ENCODE data around the gene PATE2. TPM values are rescaled to one million over a fixed set of nuclear protein-coding genes. Genes with fewer than 3 reads are reported as not detected.

The PATE2 gene
- under 1 TPM in 1 of 4 donors, not detected in 3; 0.85 TPM for total RNA-seq

- DNase-seq = no peak
- intact Hi-C loops (cut with DNase I; ENCODE audit: low total_unique reads) = no loop called here
- no peaks in the 10 kb centered on the region for H3K27me3 ChIP-seq
- TF ChIP-seq, protein P1, sequence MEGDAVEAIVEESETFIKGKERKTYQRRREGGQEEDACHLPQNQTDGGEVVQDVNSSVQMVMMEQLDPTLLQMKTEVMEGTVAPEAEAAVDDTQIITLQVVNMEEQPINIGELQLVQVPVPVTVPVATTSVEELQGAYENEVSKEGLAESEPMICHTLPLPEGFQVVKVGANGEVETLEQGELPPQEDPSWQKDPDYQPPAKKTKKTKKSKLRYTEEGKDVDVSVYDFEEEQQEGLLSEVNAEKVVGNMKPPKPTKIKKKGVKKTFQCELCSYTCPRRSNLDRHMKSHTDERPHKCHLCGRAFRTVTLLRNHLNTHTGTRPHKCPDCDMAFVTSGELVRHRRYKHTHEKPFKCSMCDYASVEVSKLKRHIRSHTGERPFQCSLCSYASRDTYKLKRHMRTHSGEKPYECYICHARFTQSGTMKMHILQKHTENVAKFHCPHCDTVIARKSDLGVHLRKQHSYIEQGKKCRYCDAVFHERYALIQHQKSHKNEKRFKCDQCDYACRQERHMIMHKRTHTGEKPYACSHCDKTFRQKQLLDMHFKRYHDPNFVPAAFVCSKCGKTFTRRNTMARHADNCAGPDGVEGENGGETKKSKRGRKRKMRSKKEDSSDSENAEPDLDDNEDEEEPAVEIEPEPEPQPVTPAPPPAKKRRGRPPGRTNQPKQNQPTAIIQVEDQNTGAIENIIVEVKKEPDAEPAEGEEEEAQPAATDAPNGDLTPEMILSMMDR (IDR thresholded peaks at IDR 0.05) = no peak
- no peak for TF ChIP-seq POLR2A (IDR thresholded peaks at IDR 0.05)
- H3K9me3 ChIP-seq = no peaks in the 10 kb centered on the region
- no peak within 1 kb of the TSS for H3K4me3 ChIP-seq
- H3K36me3 ChIP-seq = no peaks in the 10 kb centered on the region
- no peak within 1 kb of the TSS for H3K27ac ChIP-seq
- H3K4me1 ChIP-seq = no peaks in the 10 kb centered on the region
Observed at GRCh38 chr11:125778728-125779127, at the start of gene PATE2. Gene PATE2 (minus strand): TSS chr11:125778828. CDS start chr11:125778773, 55 bp downstream.

GRCh38 chr11:125807909-125808308, 29.3 kb upstream of the PATE2 start:
- intact Hi-C loops (cut with DNase I; ENCODE audit: low total_unique reads) = no loop called here
- no peak overlapping the region for H3K4me3 ChIP-seq
- no peaks in the 10 kb centered on the region for H3K4me1 ChIP-seq
- peaks cover 0 to 6% of the 10 kb centered on the region in 2 donors for H3K9me3 ChIP-seq
- TF ChIP-seq, protein P1 (IDR thresholded peaks at IDR 0.05) = no peak
- H3K27ac ChIP-seq = no peak overlapping the region
- no peak for DNase-seq
- no peaks in the 10 kb centered on the region for H3K36me3 ChIP-seq
- H3K27me3 ChIP-seq = no peaks in the 10 kb centered on the region

GRCh38 chr11:125802387-125802786, 23.8 kb upstream of the PATE2 start:
- peaks cover 6 to 11% of the 10 kb centered on the region in 2 donors for H3K9me3 ChIP-seq
- intact Hi-C loops (cut with DNase I; ENCODE audit: low total_unique reads) = no loop called here
- no peak for DNase-seq
- H3K4me3 ChIP-seq = no peak overlapping the region
- H3K4me1 ChIP-seq = no peaks in the 10 kb centered on the region
- TF ChIP-seq, protein P1 (IDR thresholded peaks at IDR 0.05) = no peak
- no peak for TF ChIP-seq POLR2A (IDR thresholded peaks at IDR 0.05)
- H3K27ac ChIP-seq = no peak overlapping the region
- no peaks in the 10 kb centered on the region for H3K27me3 ChIP-seq
- peaks cover 0 to 2% of the 10 kb centered on the region in 2 donors for H3K36me3 ChIP-seq

DNA sequence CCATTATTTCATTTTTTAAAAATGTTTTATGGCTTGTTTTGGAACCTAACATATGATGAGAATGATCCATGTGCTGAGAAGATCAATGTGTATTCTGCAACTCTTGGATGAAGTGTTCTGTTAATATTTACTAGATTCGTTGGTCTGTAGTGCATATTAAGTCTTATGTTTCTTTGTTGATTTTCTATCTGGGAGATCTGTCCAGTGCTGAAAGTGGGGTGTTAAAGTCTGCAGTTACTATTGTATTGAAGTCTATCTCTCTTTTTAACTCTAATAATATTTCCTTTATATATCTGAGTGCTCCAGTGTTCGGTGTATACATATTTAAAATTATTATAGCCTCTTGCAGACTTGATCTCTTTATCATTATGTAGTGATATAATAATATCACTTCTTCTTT, 21.2 kb upstream of the PATE2 start:
- peaks cover 6 to 12% of the 10 kb centered on the region in 2 donors for H3K9me3 ChIP-seq
- no peak for TF ChIP-seq POLR2A (IDR thresholded peaks at IDR 0.05)
- TF ChIP-seq, protein P1 (IDR thresholded peaks at IDR 0.05) = no peak
- H3K4me1 ChIP-seq = no peaks in the 10 kb centered on the region
- H3K27me3 ChIP-seq = no peaks in the 10 kb centered on the region
- peaks cover 0 to 2% of the 10 kb centered on the region in 2 donors for H3K36me3 ChIP-seq
- intact Hi-C loops (cut with DNase I; ENCODE audit: low total_unique reads) = no loop called here
- DNase-seq = no peak
- no peak overlapping the region for H3K27ac ChIP-seq
- no peak overlapping the region for H3K4me3 ChIP-seq

GRCh38 chr11:125797641-125798040, 19.0 kb upstream of the PATE2 start:
- no peak overlapping the region for H3K4me3 ChIP-seq
- TF ChIP-seq POLR2A (IDR thresholded peaks at IDR 0.05) = no peak
- TF ChIP-seq, protein P1 (IDR thresholded peaks at IDR 0.05) = no peak
- DNase-seq = no peak
- intact Hi-C loops (cut with DNase I; ENCODE audit: low total_unique reads) = no loop called here
- peaks cover 0 to 2% of the 10 kb centered on the region in 2 donors for H3K36me3 ChIP-seq
- H3K27ac ChIP-seq = no peak overlapping the region
- H3K27me3 ChIP-seq = no peaks in the 10 kb centered on the region
- peaks cover 6 to 9% of the 10 kb centered on the region in 2 donors for H3K9me3 ChIP-seq
- H3K4me1 ChIP-seq = no peaks in the 10 kb centered on the region
